ENCODE measurements around the gene CEP89. TPM values are rescaled to one million over a fixed set of nuclear protein-coding genes. Genes with fewer than 3 reads are reported as not detected.
A peak's percentile ranks its signal among the peaks of the same experiment; 100 is the strongest.

Gene CEP89
- total RNA-seq, 1 experiment from 2014 or later = 21.1 TPM

DNA sequence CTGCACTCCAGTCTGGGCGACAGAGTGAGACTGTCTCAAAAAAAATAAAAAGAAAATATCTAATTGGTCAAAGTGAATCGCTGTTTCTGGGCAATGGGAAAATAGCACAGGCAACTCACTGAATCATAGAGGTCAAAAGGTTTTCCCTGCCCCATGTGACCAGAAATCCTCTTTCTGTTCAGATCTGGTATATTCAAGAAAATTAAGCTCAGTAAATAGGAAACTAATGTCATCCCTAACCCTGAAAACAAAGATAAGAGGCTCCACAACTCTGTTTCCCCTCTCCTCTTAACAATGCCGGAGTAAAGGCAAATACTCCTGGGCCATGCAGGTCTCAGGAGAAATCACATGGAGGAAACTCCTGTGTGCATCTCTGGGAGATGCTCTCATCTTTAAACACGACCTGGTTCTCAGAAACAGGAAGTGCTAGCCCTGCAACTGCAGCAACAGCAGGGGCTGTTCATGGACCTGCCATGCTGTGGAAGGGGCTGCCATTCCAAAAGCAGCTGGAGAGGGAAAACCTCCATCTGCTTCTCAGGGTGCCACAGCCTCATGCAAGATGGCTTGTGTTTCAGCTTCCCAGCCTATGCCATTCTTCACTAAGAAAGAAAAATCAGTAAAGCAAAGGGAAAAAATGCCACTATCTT is 54.7 kb downstream of the CEP89 start:
- Mint-ChIP-seq H3K9me3 (no peaks in the 10 kb centered on the region), H3K27ac (peak overlapping the region; percentile 65), H3K27me3 (ENCODE audit: low read depth) (no peaks in the 10 kb centered on the region), H3K4me1 (peaks cover 21% of the 10 kb centered on the region), H3K4me3 (no peak overlapping the region), H3K36me3 (peaks cover 6% of the 10 kb centered on the region; the same call in 1 of the 2 replicates)
- DNase-seq (ENCODE audit: low spot score) (no peak), ATAC-seq (no peak)
- TF ChIP-seq, protein P1, sequence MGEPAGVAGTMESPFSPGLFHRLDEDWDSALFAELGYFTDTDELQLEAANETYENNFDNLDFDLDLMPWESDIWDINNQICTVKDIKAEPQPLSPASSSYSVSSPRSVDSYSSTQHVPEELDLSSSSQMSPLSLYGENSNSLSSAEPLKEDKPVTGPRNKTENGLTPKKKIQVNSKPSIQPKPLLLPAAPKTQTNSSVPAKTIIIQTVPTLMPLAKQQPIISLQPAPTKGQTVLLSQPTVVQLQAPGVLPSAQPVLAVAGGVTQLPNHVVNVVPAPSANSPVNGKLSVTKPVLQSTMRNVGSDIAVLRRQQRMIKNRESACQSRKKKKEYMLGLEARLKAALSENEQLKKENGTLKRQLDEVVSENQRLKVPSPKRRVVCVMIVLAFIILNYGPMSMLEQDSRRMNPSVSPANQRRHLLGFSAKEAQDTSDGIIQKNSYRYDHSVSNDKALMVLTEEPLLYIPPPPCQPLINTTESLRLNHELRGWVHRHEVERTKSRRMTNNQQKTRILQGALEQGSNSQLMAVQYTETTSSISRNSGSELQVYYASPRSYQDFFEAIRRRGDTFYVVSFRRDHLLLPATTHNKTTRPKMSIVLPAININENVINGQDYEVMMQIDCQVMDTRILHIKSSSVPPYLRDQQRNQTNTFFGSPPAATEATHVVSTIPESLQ (CRISPR knock-in tag; IDR thresholded peaks at IDR 0.05) = no peak
- TF ChIP-seq NFYB (CRISPR knock-in tag; conservative IDR thresholded peaks at IDR 0.05; ENCODE audit: low read depth) (no peak), JAZF1 (CRISPR knock-in tag; IDR thresholded peaks at IDR 0.05) (no peak), MXD4 (CRISPR knock-in tag; IDR thresholded peaks at IDR 0.05; ENCODE audit: borderline replicate concordance) (no peak), FOXP1 (CRISPR knock-in tag; IDR thresholded peaks at IDR 0.05; ENCODE audit: borderline replicate concordance) (no peak), PRRX2 (CRISPR knock-in tag; IDR thresholded peaks at IDR 0.05) (no peak)
- POLR2A ChIA-PET = no interaction called here
- CTCF ChIA-PET = no interaction called here

DNA sequence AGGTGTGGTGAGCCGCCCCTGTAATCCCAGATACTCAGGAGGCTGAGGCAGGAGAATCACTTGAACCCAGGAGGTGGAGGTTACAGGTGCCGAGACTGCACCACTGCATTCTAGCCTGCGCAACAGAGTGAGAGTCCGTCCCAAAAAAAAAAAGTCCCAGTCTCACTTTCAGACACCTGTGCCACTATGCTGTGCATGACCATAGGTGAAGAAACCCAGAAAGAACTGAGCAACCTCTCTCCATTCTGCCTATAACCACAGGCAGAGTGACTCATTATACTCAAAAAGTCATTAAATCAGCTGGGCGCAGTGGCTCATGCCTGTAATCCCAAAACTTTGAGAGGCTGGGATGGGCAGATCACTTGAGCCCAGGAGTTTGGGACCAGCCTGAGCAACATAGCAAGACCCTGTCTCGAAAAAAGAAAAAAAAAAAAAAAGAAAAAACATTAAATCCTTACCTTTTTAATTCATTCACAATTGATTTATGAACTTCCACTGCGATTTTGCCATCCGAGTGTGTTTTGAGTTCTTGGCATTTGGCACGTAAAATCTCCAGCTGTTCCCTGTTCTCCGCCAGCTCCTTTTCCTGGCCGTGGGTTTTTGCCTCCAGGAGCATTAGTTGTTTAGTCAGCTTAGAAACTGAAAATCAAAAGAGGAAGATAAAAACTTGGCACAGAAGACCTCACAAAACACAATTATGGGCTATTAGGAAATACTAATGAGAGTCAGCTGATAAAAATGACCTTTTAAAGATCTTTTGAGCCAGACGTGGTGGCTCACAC is 56.7 kb downstream of the CEP89 start:
- POLR2A ChIA-PET = no interaction called here
- DNase-seq (ENCODE audit: low spot score) = no peak

DNA sequence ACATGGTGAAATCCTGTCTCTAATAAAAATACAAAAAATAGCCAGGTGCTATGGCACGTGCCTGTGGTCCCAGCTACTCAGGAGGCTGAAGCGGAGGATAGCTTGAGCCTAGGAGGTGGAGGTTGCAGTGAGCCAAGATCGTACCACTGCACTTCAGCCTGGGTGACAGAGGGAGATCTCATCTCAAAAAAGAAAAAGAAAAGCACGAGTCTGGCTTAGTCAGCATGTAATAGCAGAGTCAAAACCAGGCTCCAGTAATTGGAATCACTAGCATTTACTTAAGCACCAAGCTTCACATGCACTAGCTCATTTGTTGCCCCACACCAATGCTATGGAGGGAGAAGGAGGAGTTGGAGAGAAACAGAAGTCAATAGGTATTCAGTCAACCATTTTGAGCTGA is 60.3 kb downstream of the CEP89 start:
- ChIA-PET POLR2A (no interaction called here), CTCF (no interaction called here)
- no peak overlapping the region for H3K4me3 Mint-ChIP-seq
- DNase-seq (ENCODE audit: low spot score) (no peak), ATAC-seq (no peak)
- H3K27ac Mint-ChIP-seq = peak overlapping the region; percentile 76
- no peaks in the 10 kb centered on the region for H3K4me1 Mint-ChIP-seq
- no peaks in the 10 kb centered on the region for H3K27me3 Mint-ChIP-seq (ENCODE audit: low read depth)
- 0 out of 2 replicates have a peak, but pooled peaks cover 1% of the 10 kb centered on the region for H3K36me3 Mint-ChIP-seq
- no peaks in the 10 kb centered on the region for H3K9me3 Mint-ChIP-seq
- TF ChIP-seq TCF7 (CRISPR knock-in tag; IDR thresholded peaks at IDR 0.05; ENCODE audit: low read depth) (no peak), GABPB1 (CRISPR knock-in tag; IDR thresholded peaks at IDR 0.05) (no peak), NFATC4 (CRISPR knock-in tag; IDR thresholded peaks at IDR 0.05) (no peak), CREM (CRISPR knock-in tag; IDR thresholded peaks at IDR 0.05) (no peak)
- TF ChIP-seq, protein P2, sequence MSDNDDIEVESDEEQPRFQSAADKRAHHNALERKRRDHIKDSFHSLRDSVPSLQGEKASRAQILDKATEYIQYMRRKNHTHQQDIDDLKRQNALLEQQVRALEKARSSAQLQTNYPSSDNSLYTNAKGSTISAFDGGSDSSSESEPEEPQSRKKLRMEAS (CRISPR knock-in tag; IDR thresholded peaks at IDR 0.05) = no peak
- TF ChIP-seq, protein P3, sequence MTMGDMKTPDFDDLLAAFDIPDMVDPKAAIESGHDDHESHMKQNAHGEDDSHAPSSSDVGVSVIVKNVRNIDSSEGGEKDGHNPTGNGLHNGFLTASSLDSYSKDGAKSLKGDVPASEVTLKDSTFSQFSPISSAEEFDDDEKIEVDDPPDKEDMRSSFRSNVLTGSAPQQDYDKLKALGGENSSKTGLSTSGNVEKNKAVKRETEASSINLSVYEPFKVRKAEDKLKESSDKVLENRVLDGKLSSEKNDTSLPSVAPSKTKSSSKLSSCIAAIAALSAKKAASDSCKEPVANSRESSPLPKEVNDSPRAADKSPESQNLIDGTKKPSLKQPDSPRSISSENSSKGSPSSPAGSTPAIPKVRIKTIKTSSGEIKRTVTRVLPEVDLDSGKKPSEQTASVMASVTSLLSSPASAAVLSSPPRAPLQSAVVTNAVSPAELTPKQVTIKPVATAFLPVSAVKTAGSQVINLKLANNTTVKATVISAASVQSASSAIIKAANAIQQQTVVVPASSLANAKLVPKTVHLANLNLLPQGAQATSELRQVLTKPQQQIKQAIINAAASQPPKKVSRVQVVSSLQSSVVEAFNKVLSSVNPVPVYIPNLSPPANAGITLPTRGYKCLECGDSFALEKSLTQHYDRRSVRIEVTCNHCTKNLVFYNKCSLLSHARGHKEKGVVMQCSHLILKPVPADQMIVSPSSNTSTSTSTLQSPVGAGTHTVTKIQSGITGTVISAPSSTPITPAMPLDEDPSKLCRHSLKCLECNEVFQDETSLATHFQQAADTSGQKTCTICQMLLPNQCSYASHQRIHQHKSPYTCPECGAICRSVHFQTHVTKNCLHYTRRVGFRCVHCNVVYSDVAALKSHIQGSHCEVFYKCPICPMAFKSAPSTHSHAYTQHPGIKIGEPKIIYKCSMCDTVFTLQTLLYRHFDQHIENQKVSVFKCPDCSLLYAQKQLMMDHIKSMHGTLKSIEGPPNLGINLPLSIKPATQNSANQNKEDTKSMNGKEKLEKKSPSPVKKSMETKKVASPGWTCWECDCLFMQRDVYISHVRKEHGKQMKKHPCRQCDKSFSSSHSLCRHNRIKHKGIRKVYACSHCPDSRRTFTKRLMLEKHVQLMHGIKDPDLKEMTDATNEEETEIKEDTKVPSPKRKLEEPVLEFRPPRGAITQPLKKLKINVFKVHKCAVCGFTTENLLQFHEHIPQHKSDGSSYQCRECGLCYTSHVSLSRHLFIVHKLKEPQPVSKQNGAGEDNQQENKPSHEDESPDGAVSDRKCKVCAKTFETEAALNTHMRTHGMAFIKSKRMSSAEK (CRISPR knock-in tag; IDR thresholded peaks at IDR 0.05; ENCODE audit: borderline replicate concordance) = no peak
- TF ChIP-seq, protein P4, sequence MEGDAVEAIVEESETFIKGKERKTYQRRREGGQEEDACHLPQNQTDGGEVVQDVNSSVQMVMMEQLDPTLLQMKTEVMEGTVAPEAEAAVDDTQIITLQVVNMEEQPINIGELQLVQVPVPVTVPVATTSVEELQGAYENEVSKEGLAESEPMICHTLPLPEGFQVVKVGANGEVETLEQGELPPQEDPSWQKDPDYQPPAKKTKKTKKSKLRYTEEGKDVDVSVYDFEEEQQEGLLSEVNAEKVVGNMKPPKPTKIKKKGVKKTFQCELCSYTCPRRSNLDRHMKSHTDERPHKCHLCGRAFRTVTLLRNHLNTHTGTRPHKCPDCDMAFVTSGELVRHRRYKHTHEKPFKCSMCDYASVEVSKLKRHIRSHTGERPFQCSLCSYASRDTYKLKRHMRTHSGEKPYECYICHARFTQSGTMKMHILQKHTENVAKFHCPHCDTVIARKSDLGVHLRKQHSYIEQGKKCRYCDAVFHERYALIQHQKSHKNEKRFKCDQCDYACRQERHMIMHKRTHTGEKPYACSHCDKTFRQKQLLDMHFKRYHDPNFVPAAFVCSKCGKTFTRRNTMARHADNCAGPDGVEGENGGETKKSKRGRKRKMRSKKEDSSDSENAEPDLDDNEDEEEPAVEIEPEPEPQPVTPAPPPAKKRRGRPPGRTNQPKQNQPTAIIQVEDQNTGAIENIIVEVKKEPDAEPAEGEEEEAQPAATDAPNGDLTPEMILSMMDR (IDR thresholded peaks at IDR 0.05) = no peak

More for the DNA sequence above, 56.7 kb downstream of the CEP89 start:
- Mint-ChIP-seq H3K27me3 (ENCODE audit: low read depth) (no peaks in the 10 kb centered on the region), H3K9me3 (no peaks in the 10 kb centered on the region), H3K4me3 (no peak overlapping the region), H3K36me3 (0 out of 2 replicates have a peak, but pooled peaks cover 2% of the 10 kb centered on the region), H3K27ac (no peak overlapping the region), H3K4me1 (peaks cover 21% of the 10 kb centered on the region)
- CTCF ChIA-PET = no interaction called here
- TF ChIP-seq NR1H2 (CRISPR knock-in tag; IDR thresholded peaks at IDR 0.05) (no peak), SP1 (CRISPR knock-in tag; conservative IDR thresholded peaks at IDR 0.05) (no peak), MYBL2 (CRISPR knock-in tag; IDR thresholded peaks at IDR 0.05) (no peak), GABPB1 (CRISPR knock-in tag; IDR thresholded peaks at IDR 0.05) (no peak), ETV6 (CRISPR knock-in tag; IDR thresholded peaks at IDR 0.05) (no peak), HMGA2 (CRISPR knock-in tag; IDR thresholded peaks at IDR 0.05) (no peak), NFE2L1 (CRISPR knock-in tag; IDR thresholded peaks at IDR 0.05) (no peak)
- TF ChIP-seq, protein P3 (CRISPR knock-in tag; IDR thresholded peaks at IDR 0.05; ENCODE audit: borderline replicate concordance) = no peak
- ATAC-seq = no peak
